Measurements from ENCODE around the gene CD180.

DNA sequence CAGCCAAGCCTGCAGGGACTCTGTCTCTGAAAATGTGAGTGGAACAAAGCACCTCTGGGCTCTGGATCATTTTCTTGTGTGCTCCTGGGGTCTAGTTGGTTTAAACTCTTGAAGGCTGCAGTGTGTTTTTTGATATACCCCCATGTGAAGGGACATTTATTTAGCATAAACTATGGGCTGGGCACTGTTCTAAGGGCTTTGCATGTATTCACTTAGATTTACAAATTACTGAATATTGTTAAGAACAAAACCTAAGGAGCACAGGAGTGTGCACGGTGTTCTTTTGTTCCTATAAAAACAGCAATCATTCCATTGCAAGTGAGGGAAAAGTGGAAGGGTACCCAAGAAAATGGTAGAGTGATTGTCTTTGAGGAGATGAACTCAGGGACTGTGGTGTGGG, 20.0 kb upstream of the CD180 start:
- TF ChIP-seq CTCF (IDR thresholded peaks at IDR 0.05) (no peak), POLR2A (IDR thresholded peaks at IDR 0.05) (no peak)

Measured in heart left ventricle (tissue), 13 donors.